HG03575 (cell line): ENCODE data around the gene RTTN.
A peak's percentile ranks its signal among the peaks of the same experiment; 100 is the strongest.

Experiments used
- ATAC-seq: cut with Tn5 transposase; IDR thresholded peaks from one replicate; pipeline ENCODE4 v1.9.1; 2021; ENCODE audit not compliant: unreplicated experiment, insufficient number of reproducible peaks, low FRiP score; ENCODE audit errors: extremely low read depth

RTTN gene

GRCh38 chr18:70044632-70045031 is 160.9 kb downstream of the RTTN start:
- no peak for ATAC-seq

GRCh38 chr18:70041459-70042050 is 163.9 kb downstream of the RTTN start:
- no peak for ATAC-seq

- no peak for ATAC-seq
Measured at GRCh38 chr18:70039186-70039585, 166.3 kb downstream of the RTTN start.

GRCh38 chr18:70037431-70038061 is 167.9 kb downstream of the RTTN start:
- no peak for ATAC-seq

- peak; percentile 94 for ATAC-seq
Measured at GRCh38 chr18:70036771-70037347, 168.6 kb downstream of the RTTN start.

GRCh38 chr18:70036168-70036567 is 169.3 kb downstream of the RTTN start:
- ATAC-seq: no peak

- ATAC-seq: no peak
Measured at GRCh38 chr18:70031221-70031620, 174.3 kb downstream of the RTTN start.

GRCh38 chr18:70030728-70031127 is 174.8 kb downstream of the RTTN start:
- ATAC-seq: no peak

- peak; percentile 34 for ATAC-seq
Measured at GRCh38 chr18:70029163-70029562, 176.3 kb downstream of the RTTN start.

GRCh38 chr18:70028734-70029133 is 176.8 kb downstream of the RTTN start:
- ATAC-seq: peak; percentile 39

- no peak for ATAC-seq
Measured at GRCh38 chr18:70028084-70028483, 177.4 kb downstream of the RTTN start.

GRCh38 chr18:70025580-70025979 is 179.9 kb downstream of the RTTN start:
- no peak for ATAC-seq

- no peak for ATAC-seq
Measured at GRCh38 chr18:70024829-70025228, 180.7 kb downstream of the RTTN start.

- ATAC-seq: no peak
Measured at GRCh38 chr18:70024093-70024492, 181.4 kb downstream of the RTTN start.

- no peak for ATAC-seq
Measured at GRCh38 chr18:70022636-70023035, 182.9 kb downstream of the RTTN start.

- ATAC-seq: no peak
Measured at GRCh38 chr18:70021498-70021897, 184.0 kb downstream of the RTTN start.

- ATAC-seq: no peak
Measured at GRCh38 chr18:70021043-70021442, 184.4 kb downstream of the RTTN start.

- ATAC-seq: no peak
Measured at GRCh38 chr18:70019991-70020390, 185.5 kb downstream of the RTTN start.

- ATAC-seq: no peak
Measured at GRCh38 chr18:70019136-70019535, 186.4 kb downstream of the RTTN start.

- no peak for ATAC-seq
Measured at GRCh38 chr18:70015127-70015526, 190.4 kb downstream of the RTTN start.

- no peak for ATAC-seq
Measured at GRCh38 chr18:70005580-70005979, 199.9 kb downstream of the RTTN start.
